ENCODE results near the gene ABCG4. TPM values are rescaled to one million over a fixed set of nuclear protein-coding genes. Genes with fewer than 3 reads are reported as not detected.
"Not testable (repeated sequence)": the region's sequence is repeated elsewhere in the genome, so short reads cannot be mapped to it uniquely, and the experiment has no call there.

The ABCG4 gene
- total RNA-seq, 1 donor from 2014 or later = 1.1 TPM

GRCh38 chr11:119175493-119176077 lies 26.7 kb downstream of the ABCG4 start:
- no peak for ATAC-seq
- intact Hi-C loops (cut with micrococcal nuclease) = no loop called here
- DNase-seq = no peak

GRCh38 chr11:119178166-119178680 lies 29.4 kb downstream of the ABCG4 start:
- no peak for ATAC-seq
- intact Hi-C loops (cut with micrococcal nuclease) = no loop called here
- DNase-seq = no peak

- DNase-seq (no peak), ATAC-seq (no peak)
- intact Hi-C loops (cut with micrococcal nuclease) = no loop called here
Observed at GRCh38 chr11:119179342-119179741, 30.5 kb downstream of the ABCG4 start.

GRCh38 chr11:119179983-119180382 lies 31.1 kb downstream of the ABCG4 start:
- no peak for DNase-seq
- intact Hi-C loops (cut with micrococcal nuclease) = no loop called here
- ATAC-seq = no peak

GRCh38 chr11:119180729-119181676 lies 32.2 kb downstream of the ABCG4 start:
- ATAC-seq (no peak), DNase-seq (no peak)
- intact Hi-C loops (cut with micrococcal nuclease) = no loop called here

- intact Hi-C loops (cut with micrococcal nuclease) = no loop called here
- peak; percentile 19 for ATAC-seq
- DNase-seq = no peak
Observed at GRCh38 chr11:119181677-119182412, 33.0 kb downstream of the ABCG4 start.

GRCh38 chr11:119184399-119184798 lies 35.5 kb downstream of the ABCG4 start:
- intact Hi-C loops (cut with micrococcal nuclease); DNase-seq; ATAC-seq: not testable (repeated sequence)

GRCh38 chr11:119185981-119186634 lies 37.3 kb downstream of the ABCG4 start:
- no peak for ATAC-seq
- intact Hi-C loops (cut with micrococcal nuclease) = no loop called here
- DNase-seq = no peak

GRCh38 chr11:119187123-119187892 lies 38.5 kb downstream of the ABCG4 start:
- ATAC-seq = no peak

GRCh38 chr11:119188067-119188466 lies 39.2 kb downstream of the ABCG4 start:
- ATAC-seq = no peak
- no peak for DNase-seq
- intact Hi-C loops (cut with micrococcal nuclease) = no loop called here

More at GRCh38 chr11:119187123-119187892, 38.5 kb downstream of the ABCG4 start:
- no peak for DNase-seq
- intact Hi-C loops (cut with micrococcal nuclease) = no loop called here

- intact Hi-C loops (cut with micrococcal nuclease) = no loop called here
- no peak for ATAC-seq
- DNase-seq = no peak
Observed at GRCh38 chr11:119188887-119189286, 40.0 kb downstream of the ABCG4 start.

GRCh38 chr11:119189393-119189792 lies 40.5 kb downstream of the ABCG4 start:
- DNase-seq = no peak
- no peak for ATAC-seq
- intact Hi-C loops (cut with micrococcal nuclease) = no loop called here

GRCh38 chr11:119190531-119190930 lies 41.7 kb downstream of the ABCG4 start:
- intact Hi-C loops (cut with micrococcal nuclease) = no loop called here

GRCh38 chr11:119191265-119191664 lies 42.4 kb downstream of the ABCG4 start:
- DNase-seq; ATAC-seq; intact Hi-C loops (cut with micrococcal nuclease): not testable (repeated sequence)

More at GRCh38 chr11:119190531-119190930, 41.7 kb downstream of the ABCG4 start:
- ATAC-seq = no peak
- no peak for DNase-seq

GRCh38 chr11:119192111-119192510 lies 43.3 kb downstream of the ABCG4 start:
- intact Hi-C loops (cut with micrococcal nuclease) = no loop called here
- no peak for DNase-seq
- no peak for ATAC-seq

- ATAC-seq = no peak
- intact Hi-C loops (cut with micrococcal nuclease) = no loop called here
Observed at GRCh38 chr11:119193001-119193400, 44.1 kb downstream of the ABCG4 start.

GRCh38 chr11:119193626-119194025 lies 44.8 kb downstream of the ABCG4 start:
- ATAC-seq = no peak
- intact Hi-C loops (cut with micrococcal nuclease) = no loop called here
- DNase-seq = no peak

More at GRCh38 chr11:119193001-119193400, 44.1 kb downstream of the ABCG4 start:
- no peak for DNase-seq

GRCh38 chr11:119194811-119195440 lies 46.1 kb downstream of the ABCG4 start:
- intact Hi-C loops (cut with micrococcal nuclease) = no loop called here
- ATAC-seq (no peak), DNase-seq (no peak)

Data from left ventricle myocardium superior (tissue), 1 donor.